ENCODE measurements around the gene SPC24.

SPC24 gene

DNA sequence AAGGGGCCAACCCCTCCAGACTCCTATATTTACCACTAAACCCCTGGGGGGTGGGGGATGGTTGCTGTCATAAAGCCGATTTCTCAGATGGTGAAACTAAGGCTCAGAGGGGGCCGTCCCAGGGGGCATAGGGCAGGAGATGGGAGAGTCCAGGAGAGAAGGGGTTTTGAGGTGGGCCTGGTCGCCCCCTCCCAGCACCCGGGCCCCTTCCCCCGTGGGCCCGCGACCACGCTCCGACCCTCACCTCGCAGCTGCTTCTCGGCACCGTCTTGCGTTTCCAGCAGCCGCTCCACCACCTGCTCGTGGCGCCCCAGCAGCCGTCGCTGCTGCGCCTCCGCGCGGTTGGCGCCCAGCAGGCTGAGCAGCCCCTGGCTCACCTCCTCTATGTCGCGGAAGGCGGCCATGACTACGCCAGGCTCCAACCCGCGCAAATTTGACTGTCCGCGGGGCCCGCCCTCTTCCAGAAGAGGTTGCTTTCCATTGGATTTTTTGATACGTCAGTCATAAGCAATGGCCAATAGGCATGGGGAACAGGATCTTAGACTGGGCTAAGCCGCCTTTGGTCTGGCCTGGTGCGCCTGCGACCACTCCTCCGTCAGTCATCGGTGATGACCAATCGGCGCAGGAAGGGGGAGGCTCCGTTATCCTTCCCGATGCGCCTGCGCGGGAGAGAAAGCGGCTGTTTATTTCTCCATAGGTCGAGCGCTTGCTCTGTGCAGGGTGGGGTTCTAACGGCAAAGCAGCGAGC lies at the start of gene SPC24:
Gene SPC24 (minus strand): TSS at position 410 of the 748 bp plus-strand sequence. CDS start 6 bp downstream, at position 404.
- DNase-seq = peak; percentile 99

DNA sequence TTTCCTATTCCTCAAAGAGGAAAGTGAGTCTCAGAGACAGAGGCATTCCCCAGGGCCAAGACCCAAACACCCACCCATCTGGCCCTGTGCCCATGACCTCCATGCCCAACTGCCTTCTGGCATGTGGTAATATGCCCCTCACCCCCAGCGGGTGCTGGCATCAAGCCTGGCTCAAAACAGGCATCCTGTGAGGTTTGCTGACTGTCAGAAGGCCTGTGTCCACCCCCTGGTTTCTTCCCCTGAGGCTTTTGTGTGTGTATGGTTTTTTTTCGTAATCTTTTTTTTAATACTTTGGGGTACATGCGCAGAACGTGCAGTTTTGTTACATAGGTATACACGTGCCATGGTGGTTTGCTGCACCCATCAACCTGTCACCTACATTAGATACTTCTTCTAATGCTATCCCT lies 49.4 kb upstream of the SPC24 start:
- DNase-seq = peak; percentile 87

- no peak for DNase-seq
These were observed 48.6 kb upstream of the SPC24 start for GRCh38 chr19:11204076-11204602.

GRCh38 chr19:11203194-11204075 lies 47.9 kb upstream of the SPC24 start:
- no peak for DNase-seq

- no peak for DNase-seq
These were observed 47.1 kb upstream of the SPC24 start for GRCh38 chr19:11202488-11203193.

- no peak for DNase-seq
These were observed 46.2 kb upstream of the SPC24 start for GRCh38 chr19:11201791-11202190.

DNA sequence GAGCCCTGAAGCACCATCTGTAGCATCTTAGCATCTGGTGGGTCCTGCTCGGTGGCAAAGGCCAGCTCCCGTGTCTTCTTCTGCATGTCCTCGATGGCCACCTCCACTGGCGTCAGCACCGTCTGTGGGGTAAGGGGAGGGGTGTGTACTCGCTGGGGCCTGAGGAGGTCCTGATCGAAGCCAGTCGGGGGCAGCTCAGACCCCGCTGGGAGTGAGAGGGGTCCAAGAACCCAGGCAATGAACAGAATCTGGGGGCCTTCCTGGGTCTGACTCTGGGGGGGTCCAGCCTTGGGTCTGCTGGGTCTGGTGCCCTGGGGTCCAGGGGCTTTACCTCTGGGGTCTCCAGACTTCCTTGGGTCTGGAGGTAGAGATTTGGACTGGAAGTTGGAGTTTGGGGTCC lies 45.3 kb upstream of the SPC24 start:
- DNase-seq = no peak

DNA sequence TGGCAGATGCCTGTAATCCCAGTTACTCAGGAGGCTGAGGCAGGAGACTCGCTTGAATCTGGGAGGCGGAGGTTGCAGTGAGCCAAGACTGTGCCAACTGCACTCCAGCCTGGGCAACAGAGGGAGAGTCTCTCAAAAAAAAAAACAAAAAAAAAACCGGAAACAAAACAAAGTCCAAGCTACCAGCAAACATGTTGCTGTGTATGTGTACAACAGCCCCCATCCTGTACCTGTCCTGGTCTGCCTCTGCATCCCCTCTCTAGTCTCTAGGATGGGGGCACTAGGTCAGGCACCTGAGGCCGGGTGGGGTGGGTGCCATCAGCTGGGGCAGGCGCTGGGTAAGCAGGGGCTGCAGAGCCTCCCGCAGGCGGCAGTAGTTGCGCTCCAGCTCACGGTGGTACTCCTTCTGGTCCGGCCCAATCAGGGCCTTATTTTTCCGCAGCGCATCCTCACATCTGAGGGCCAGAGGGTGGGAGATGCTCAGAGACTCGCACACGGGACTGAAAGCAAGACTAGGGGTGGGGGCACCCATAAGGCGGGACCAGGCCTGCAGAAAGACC lies 44.5 kb upstream of the SPC24 start:
- DNase-seq = no peak

GRCh38 chr19:11199517-11199916 lies 43.9 kb upstream of the SPC24 start:
- DNase-seq = no peak

DNA sequence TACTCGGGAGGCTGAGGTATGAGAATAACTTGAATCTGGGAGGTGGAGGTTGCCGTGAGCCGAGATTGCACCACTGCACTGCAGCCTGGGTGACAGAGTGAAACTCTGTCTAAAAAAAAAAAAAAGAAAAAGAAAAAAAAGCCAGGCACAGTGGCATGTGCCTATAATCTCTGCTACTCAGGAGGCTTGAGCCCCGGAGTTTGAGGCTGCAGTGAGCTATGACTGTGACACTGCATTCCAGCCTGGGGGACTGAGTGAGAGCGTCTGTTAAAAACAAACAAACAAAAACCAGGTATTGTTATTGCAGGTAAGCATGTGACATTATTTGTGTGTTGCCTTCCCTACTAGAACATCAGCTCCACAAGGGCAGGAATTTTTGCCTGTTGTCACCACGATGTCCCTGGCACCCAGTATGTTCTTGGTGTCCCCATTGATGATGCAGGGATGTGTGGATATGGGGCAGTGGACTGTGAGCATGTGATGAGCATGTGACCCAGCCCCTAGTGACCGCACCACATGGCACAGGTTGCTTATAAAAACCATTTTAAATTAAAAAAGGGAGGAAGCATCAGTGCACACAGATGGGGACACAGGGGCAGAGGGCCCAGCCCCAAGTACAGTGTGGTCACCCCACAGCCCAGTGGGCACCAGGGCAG lies 43.3 kb upstream of the SPC24 start:
- peak; percentile 13 for DNase-seq

DNA sequence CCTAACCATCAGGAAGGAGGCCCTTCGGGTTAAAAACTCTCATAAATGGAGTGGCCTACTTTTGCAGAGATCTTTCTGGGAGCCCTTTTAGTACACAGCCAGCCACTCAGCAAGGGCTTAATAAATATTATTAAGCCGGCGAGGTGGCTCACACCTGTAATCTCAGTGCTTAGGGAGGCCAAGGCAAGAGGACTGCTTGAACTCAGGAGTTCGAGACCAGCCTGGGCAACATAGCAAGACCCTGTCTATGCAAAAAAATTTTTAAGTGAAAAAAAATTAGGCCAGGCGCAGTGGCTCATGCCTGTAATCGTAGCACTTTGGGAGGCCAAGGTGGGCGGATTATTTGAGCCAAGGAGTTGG lies 42.6 kb upstream of the SPC24 start:
- DNase-seq = no peak

GRCh38 chr19:11197291-11198174 lies 42.0 kb upstream of the SPC24 start, which contains the start of gene KANK2:
Gene KANK2 (minus strand): TSS chr19:11197545. CDS start chr19:11194511, 3,034 bp downstream.
- peak; percentile 69 for DNase-seq

DNA sequence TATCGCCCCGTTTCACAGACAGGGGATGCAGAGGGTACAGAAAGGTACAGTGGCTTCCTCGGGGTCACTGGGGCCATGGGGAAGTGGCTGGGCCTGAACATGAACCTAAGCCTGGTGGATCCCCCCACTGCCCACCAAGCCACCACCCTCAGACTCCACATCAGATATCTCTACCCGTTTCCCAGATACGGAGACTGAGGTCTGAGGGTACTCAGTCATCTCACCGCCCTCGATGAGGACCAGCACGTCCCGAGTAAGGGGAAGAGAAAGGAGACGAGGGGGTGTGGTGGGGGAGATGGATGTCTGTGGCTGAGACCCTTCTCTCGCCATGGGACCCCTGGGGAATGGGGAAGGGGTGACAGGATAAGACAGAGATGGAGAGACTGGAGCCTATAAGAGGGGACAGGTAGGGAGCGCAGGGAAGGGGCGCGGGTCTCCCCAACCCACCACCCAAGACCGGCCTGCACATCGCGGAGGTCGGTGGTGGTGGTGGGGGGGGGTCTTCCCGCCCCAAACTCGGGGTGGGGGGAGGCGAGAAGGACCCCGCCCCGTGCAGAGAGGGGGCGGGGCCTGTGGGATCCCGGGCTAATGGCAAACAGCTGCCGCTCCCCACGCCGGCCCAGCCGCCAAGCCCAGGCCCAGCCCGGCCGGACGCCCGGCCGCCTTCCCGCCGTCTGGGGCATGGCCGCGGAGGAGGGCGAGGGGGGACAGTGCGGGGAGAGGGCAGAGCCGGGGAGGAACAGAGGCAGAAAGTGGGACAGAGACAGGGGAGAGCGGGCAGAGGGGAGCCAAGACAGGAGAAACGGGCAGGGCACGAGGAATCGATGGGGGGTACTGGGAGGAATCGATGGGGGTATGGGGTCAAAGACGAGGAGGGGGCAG lies 41.1 kb upstream of the SPC24 start:
- DNase-seq = no peak

DNA sequence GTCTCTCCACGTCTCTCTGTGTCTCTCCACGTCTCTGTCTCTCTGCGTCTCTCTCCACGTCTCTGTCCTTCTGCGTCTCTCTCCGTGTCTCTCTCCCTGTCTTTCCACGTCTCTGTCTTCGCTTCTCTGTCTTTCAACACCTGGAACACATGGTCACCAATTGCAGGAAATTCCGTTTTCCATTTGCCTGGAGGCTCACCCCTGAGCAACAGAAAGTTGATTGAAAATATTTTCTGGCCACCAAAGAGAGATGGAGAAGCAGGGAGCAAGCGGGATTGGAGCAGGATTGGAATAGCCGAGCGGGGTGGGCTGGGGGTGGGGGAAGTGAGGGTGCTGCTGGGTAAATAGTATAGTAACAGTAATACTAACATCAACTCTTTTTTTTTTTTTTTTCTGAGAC lies 40.1 kb upstream of the SPC24 start:
- no peak for DNase-seq

GRCh38 chr19:11194656-11195558 lies 39.3 kb upstream of the SPC24 start:
- no peak for DNase-seq

- no peak for DNase-seq
These were observed 38.6 kb upstream of the SPC24 start for GRCh38 chr19:11194173-11194572.

- peak; percentile 15 for DNase-seq
These were observed 37.7 kb upstream of the SPC24 start for GRCh38 chr19:11192957-11193939.

GRCh38 chr19:11191934-11192333 lies 36.4 kb upstream of the SPC24 start:
- DNase-seq = no peak

Data from NCI-H2171 treated with DMSO at 0.1 percent for 48 hours (cell line).